ENCODE results near the gene ROR2. TPM values are rescaled to one million over a fixed set of nuclear protein-coding genes. Genes with fewer than 3 reads are reported as not detected.

ROR2 gene
- total RNA-seq, 1 donor: 13.8 TPM

- Histone ChIP-seq H3K27ac (ENCODE audit: low read depth, low read length) (peak overlapping the region; percentile 86), H3K4me2 (ENCODE audit: insufficient read depth, low read length) (peak overlapping the region; percentile 76), H2AFZ (ENCODE audit: low read length) (peak overlapping the region; percentile 59), H3K9me3 (ENCODE audit: low read depth, low read length) (no peaks in the 10 kb centered on the region), H3K4me3 (ENCODE audit: insufficient read depth, low read length) (peak overlapping the region; percentile 24), H3K79me2 (ENCODE audit: insufficient read depth, low read length) (no peaks in the 10 kb centered on the region), H3K4me1 (ENCODE audit: insufficient read depth, low read length) (peaks cover 20% of the 10 kb centered on the region), H4K20me1 (ENCODE audit: insufficient read depth, low read length) (no peaks in the 10 kb centered on the region), H3K36me3 (ENCODE audit: insufficient read depth, low read length) (no peaks in the 10 kb centered on the region), H3K27me3 (ENCODE audit: insufficient read depth, low read length) (no peaks in the 10 kb centered on the region)
- DNase-seq (ENCODE audit: insufficient read length, low spot score, missing footprints): peak; percentile 67
- TF ChIP-seq CTCF (IDR thresholded peaks at IDR 0.05; ENCODE audit: extremely low read depth, low read depth, low read length): no peak
These were observed 413.8 kb downstream of the ROR2 start for GRCh38 chr9:91536211-91536691.

- H3K27me3 ChIP-seq (ENCODE audit: insufficient read depth, low read length): no peaks in the 10 kb centered on the region
- TF ChIP-seq CTCF (IDR thresholded peaks at IDR 0.05; ENCODE audit: extremely low read depth, low read depth, low read length): no peak
- H3K4me1 ChIP-seq (ENCODE audit: insufficient read depth, low read length): peaks cover 20% of the 10 kb centered on the region
- no peak overlapping the region for H3K4me3 ChIP-seq (ENCODE audit: insufficient read depth, low read length)
- peak; percentile 61 for DNase-seq (ENCODE audit: insufficient read length, low spot score, missing footprints)
- no peak overlapping the region for H3K4me2 ChIP-seq (ENCODE audit: insufficient read depth, low read length)
- no peak overlapping the region for H3K27ac ChIP-seq (ENCODE audit: low read depth, low read length)
- H3K79me2 ChIP-seq (ENCODE audit: insufficient read depth, low read length): no peaks in the 10 kb centered on the region
- H3K36me3 ChIP-seq (ENCODE audit: insufficient read depth, low read length): no peaks in the 10 kb centered on the region
- H4K20me1 ChIP-seq (ENCODE audit: insufficient read depth, low read length): no peaks in the 10 kb centered on the region
- no peak overlapping the region for H2AFZ ChIP-seq (ENCODE audit: low read length)
- H3K9me3 ChIP-seq (ENCODE audit: low read depth, low read length): no peaks in the 10 kb centered on the region
These were observed 415.7 kb downstream of the ROR2 start for GRCh38 chr9:91534374-91534773.

- Histone ChIP-seq H3K4me2 (ENCODE audit: insufficient read depth, low read length) (no peak overlapping the region), H3K27ac (ENCODE audit: low read depth, low read length) (no peak overlapping the region), H3K4me3 (ENCODE audit: insufficient read depth, low read length) (no peak overlapping the region), H3K27me3 (ENCODE audit: insufficient read depth, low read length) (no peaks in the 10 kb centered on the region), H3K79me2 (ENCODE audit: insufficient read depth, low read length) (no peaks in the 10 kb centered on the region), H3K4me1 (ENCODE audit: insufficient read depth, low read length) (peaks cover 20% of the 10 kb centered on the region), H2AFZ (ENCODE audit: low read length) (no peak overlapping the region), H4K20me1 (ENCODE audit: insufficient read depth, low read length) (no peaks in the 10 kb centered on the region), H3K9me3 (ENCODE audit: low read depth, low read length) (no peaks in the 10 kb centered on the region), H3K36me3 (ENCODE audit: insufficient read depth, low read length) (no peaks in the 10 kb centered on the region)
- no peak for TF ChIP-seq CTCF (IDR thresholded peaks at IDR 0.05; ENCODE audit: extremely low read depth, low read depth, low read length)
- DNase-seq (ENCODE audit: insufficient read length, low spot score, missing footprints): no peak
These were observed 416.6 kb downstream of the ROR2 start for GRCh38 chr9:91533382-91533781.

- Histone ChIP-seq H3K4me2 (ENCODE audit: insufficient read depth, low read length) (no peak overlapping the region), H3K36me3 (ENCODE audit: insufficient read depth, low read length) (no peaks in the 10 kb centered on the region), H3K4me1 (ENCODE audit: insufficient read depth, low read length) (peaks cover 20% of the 10 kb centered on the region), H3K27me3 (ENCODE audit: insufficient read depth, low read length) (no peaks in the 10 kb centered on the region), H2AFZ (ENCODE audit: low read length) (no peak overlapping the region), H3K79me2 (ENCODE audit: insufficient read depth, low read length) (no peaks in the 10 kb centered on the region), H3K27ac (ENCODE audit: low read depth, low read length) (no peak overlapping the region), H3K9me3 (ENCODE audit: low read depth, low read length) (no peaks in the 10 kb centered on the region), H4K20me1 (ENCODE audit: insufficient read depth, low read length) (no peaks in the 10 kb centered on the region), H3K4me3 (ENCODE audit: insufficient read depth, low read length) (no peak overlapping the region)
- no peak for TF ChIP-seq CTCF (IDR thresholded peaks at IDR 0.05; ENCODE audit: extremely low read depth, low read depth, low read length)
- no peak for DNase-seq (ENCODE audit: insufficient read length, low spot score, missing footprints)
These were observed 417.7 kb downstream of the ROR2 start for GRCh38 chr9:91532325-91532724.

All from osteoblast (primary cell).